Loucy (cell line): Measurements from ENCODE around the gene KRT2.

Experiments used
- CTCF ChIP-seq: fragments of 200-600 bp; sonication (generic); conservative IDR thresholded peaks from 2 replicates; pipeline ENCODE4 v1.5.1; 2014; ENCODE audit warnings: mild to moderate bottlenecking, antibody characterized with exemption, low read length
- EZH2phosphoT487 ChIP-seq: fragments of 200-600 bp; IDR thresholded peaks from 2 replicates; pipeline ENCODE4 v1.6.1; 2018; ENCODE audit warnings: antibody characterized with exemption, mild to moderate bottlenecking, moderate library complexity, borderline replicate concordance

- no peak for TF ChIP-seq CTCF
- TF ChIP-seq EZH2phosphoT487 = no peak
Observed at GRCh38 chr12:52631264-52631663, 20.7 kb downstream of the KRT2 start.
